ENCODE results near the gene MED8.

DNA sequence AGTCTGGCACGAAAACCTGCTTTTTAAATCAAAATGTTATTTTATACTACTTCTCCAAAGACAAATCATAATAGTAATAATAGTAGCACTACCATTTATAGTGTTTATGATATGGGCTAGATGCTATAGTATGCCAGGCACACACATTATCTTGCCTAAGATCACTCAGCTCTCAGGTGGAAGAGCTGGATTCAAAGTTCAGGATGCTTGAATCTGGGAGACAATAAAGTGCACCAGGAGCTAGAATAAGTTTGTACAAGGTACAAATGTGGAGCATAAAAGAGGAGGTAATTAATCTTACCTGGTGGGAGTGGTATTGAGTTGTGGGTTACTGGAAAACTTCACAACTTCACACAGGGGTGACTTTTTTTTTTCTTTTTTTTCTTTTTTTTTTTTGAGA lies 11.8 kb downstream of the MED8 start:
- TF ChIP-seq, protein P1, sequence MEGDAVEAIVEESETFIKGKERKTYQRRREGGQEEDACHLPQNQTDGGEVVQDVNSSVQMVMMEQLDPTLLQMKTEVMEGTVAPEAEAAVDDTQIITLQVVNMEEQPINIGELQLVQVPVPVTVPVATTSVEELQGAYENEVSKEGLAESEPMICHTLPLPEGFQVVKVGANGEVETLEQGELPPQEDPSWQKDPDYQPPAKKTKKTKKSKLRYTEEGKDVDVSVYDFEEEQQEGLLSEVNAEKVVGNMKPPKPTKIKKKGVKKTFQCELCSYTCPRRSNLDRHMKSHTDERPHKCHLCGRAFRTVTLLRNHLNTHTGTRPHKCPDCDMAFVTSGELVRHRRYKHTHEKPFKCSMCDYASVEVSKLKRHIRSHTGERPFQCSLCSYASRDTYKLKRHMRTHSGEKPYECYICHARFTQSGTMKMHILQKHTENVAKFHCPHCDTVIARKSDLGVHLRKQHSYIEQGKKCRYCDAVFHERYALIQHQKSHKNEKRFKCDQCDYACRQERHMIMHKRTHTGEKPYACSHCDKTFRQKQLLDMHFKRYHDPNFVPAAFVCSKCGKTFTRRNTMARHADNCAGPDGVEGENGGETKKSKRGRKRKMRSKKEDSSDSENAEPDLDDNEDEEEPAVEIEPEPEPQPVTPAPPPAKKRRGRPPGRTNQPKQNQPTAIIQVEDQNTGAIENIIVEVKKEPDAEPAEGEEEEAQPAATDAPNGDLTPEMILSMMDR (IDR thresholded peaks at IDR 0.05 in 4 of 5, conservative IDR thresholded peaks at IDR 0.05 in 1 of 5) = no peak
- no peak for TF ChIP-seq POLR2A (IDR thresholded peaks at IDR 0.05)
